ENCODE data around the gene GNG7.

GNG7 gene

GRCh38 chr19:2711875-2712205 lies 9.3 kb upstream of the GNG7 start:
- Histone ChIP-seq H3F3A (ENCODE audit: low read depth) (no peaks in the 10 kb centered on the region), H4K20me1 (ENCODE audit: insufficient read depth, low read length, poor library complexity, severe bottlenecking) (no peaks in the 10 kb centered on the region), H3K27me3 (ENCODE audit: insufficient read depth, low read length, poor library complexity, severe bottlenecking) (no peaks in the 10 kb centered on the region), H3K4me1 (ENCODE audit: insufficient read depth, low read length, poor library complexity, severe bottlenecking) (no peaks in the 10 kb centered on the region), H3K36me3 (ENCODE audit: insufficient read depth, low read length) (no peaks in the 10 kb centered on the region), H3K9me3 (ENCODE audit: insufficient read depth, low read depth, low read length) (peaks cover 5% of the 10 kb centered on the region; the same call in 1 of the 2 replicates), H3K79me2 (ENCODE audit: insufficient read depth, low read length) (no peaks in the 10 kb centered on the region), H3K9me2 (replicated peaks; ENCODE audit: low read depth, low read length) (no peaks in the 10 kb centered on the region), H2AFZ (ENCODE audit: low read length) (no peak overlapping the region), H3K4me3 (ENCODE audit: low read length, poor library complexity, severe bottlenecking) (no peak overlapping the region), H3K9ac (ENCODE audit: low read depth, low read length, poor library complexity, severe bottlenecking) (no peak overlapping the region), H3K4me2 (ENCODE audit: low read depth, low read length, poor library complexity, severe bottlenecking) (no peak overlapping the region)
- TF ChIP-seq CTCF (conservative IDR thresholded peaks at IDR 0.05; ENCODE audit: low read length) = no peak
- no peak for TF ChIP-seq EZH2phosphoT487 (IDR thresholded peaks at IDR 0.05; ENCODE audit: borderline replicate concordance)

- Histone ChIP-seq H3K9me2 (replicated peaks; ENCODE audit: low read depth, low read length) (no peaks in the 10 kb centered on the region), H3F3A (ENCODE audit: low read depth) (no peaks in the 10 kb centered on the region), H3K27me3 (ENCODE audit: insufficient read depth, low read length, poor library complexity, severe bottlenecking) (no peaks in the 10 kb centered on the region), H3K4me2 (ENCODE audit: low read depth, low read length, poor library complexity, severe bottlenecking) (no peak overlapping the region), H3K4me3 (ENCODE audit: low read length, poor library complexity, severe bottlenecking) (no peak overlapping the region), H2AFZ (ENCODE audit: low read length) (no peak overlapping the region), H3K9ac (ENCODE audit: low read depth, low read length, poor library complexity, severe bottlenecking) (no peak overlapping the region), H3K79me2 (ENCODE audit: insufficient read depth, low read length) (no peaks in the 10 kb centered on the region), H3K36me3 (ENCODE audit: insufficient read depth, low read length) (no peaks in the 10 kb centered on the region), H3K9me3 (ENCODE audit: insufficient read depth, low read depth, low read length) (peaks cover 5% of the 10 kb centered on the region; the same call in 1 of the 2 replicates), H3K4me1 (ENCODE audit: insufficient read depth, low read length, poor library complexity, severe bottlenecking) (no peaks in the 10 kb centered on the region), H4K20me1 (ENCODE audit: insufficient read depth, low read length, poor library complexity, severe bottlenecking) (no peaks in the 10 kb centered on the region)
- no peak for TF ChIP-seq EZH2phosphoT487 (IDR thresholded peaks at IDR 0.05; ENCODE audit: borderline replicate concordance)
- TF ChIP-seq CTCF (conservative IDR thresholded peaks at IDR 0.05; ENCODE audit: low read length) = no peak
Observed at GRCh38 chr19:2711172-2711874, 8.8 kb upstream of the GNG7 start.

GRCh38 chr19:2706251-2706650 lies 3.8 kb upstream of the GNG7 start:
- no peaks in the 10 kb centered on the region for H3K9me2 ChIP-seq (replicated peaks; ENCODE audit: low read depth, low read length)
- TF ChIP-seq CTCF (conservative IDR thresholded peaks at IDR 0.05; ENCODE audit: low read length) (no peak), EZH2phosphoT487 (IDR thresholded peaks at IDR 0.05; ENCODE audit: borderline replicate concordance) (no peak)
- no peaks in the 10 kb centered on the region for H3K36me3 ChIP-seq (ENCODE audit: insufficient read depth, low read length)
- H3F3A ChIP-seq (ENCODE audit: low read depth) = no peaks in the 10 kb centered on the region
- H3K9ac ChIP-seq (ENCODE audit: low read depth, low read length, poor library complexity, severe bottlenecking) = no peak overlapping the region
- H3K4me1 ChIP-seq (ENCODE audit: insufficient read depth, low read length, poor library complexity, severe bottlenecking) = peaks cover 6% of the 10 kb centered on the region
- no peak overlapping the region for H3K4me3 ChIP-seq (ENCODE audit: low read length, poor library complexity, severe bottlenecking)
- no peak overlapping the region for H3K4me2 ChIP-seq (ENCODE audit: low read depth, low read length, poor library complexity, severe bottlenecking)
- H2AFZ ChIP-seq (ENCODE audit: low read length) = no peak overlapping the region
- no peaks in the 10 kb centered on the region for H3K79me2 ChIP-seq (ENCODE audit: insufficient read depth, low read length)
- H3K9me3 ChIP-seq (ENCODE audit: insufficient read depth, low read depth, low read length) = no peaks in the 10 kb centered on the region
- H4K20me1 ChIP-seq (ENCODE audit: insufficient read depth, low read length, poor library complexity, severe bottlenecking) = no peaks in the 10 kb centered on the region
- H3K27me3 ChIP-seq (ENCODE audit: insufficient read depth, low read length, poor library complexity, severe bottlenecking) = peaks cover 4% of the 10 kb centered on the region
